Colonic mucosa (tissue), 4 donors: ENCODE results near the gene FARS2. TPM values are rescaled to one million over a fixed set of nuclear protein-coding genes. Genes with fewer than 3 reads are reported as not detected.

ENCODE experiments used
- DNase-seq: peaks from one replicate; pipeline ENCODE4 v3.0.0-alpha.2; 2020
- H3K27ac ChIP-seq: fragments of 200-600 bp; one replicate; pipeline ENCODE4 v1.8.0; 2021
- H3K27me3 ChIP-seq: fragments of 200-600 bp; one replicate; pipeline ENCODE4 v1.8.0; 2021
- H3K36me3 ChIP-seq: fragments of 200-600 bp; one replicate; pipeline ENCODE4 v1.8.0; 2021
- H3K4me1 ChIP-seq: fragments of 200-600 bp; one replicate; pipeline ENCODE4 v1.8.0; 2021; ENCODE audit warnings: mild to moderate bottlenecking
- H3K4me3 ChIP-seq: fragments of 200-600 bp; one replicate; pipeline ENCODE4 v1.8.0; 2021
- H3K9ac ChIP-seq, 2 donors: one replicate each; pipeline ENCODE4 v1.7.0; 2013; ENCODE audit warnings: control low read depth in 2 of 2, low read depth in 2 of 2, low read length in 2 of 2
- H3K9me3 ChIP-seq: fragments of 200-600 bp; one replicate; pipeline ENCODE4 v1.8.0; 2021
- intact Hi-C: fragments of 100-400 bp; cut with DNase I; formaldehyde crosslinking; loops from one replicate; pipeline ENCODE4 v1.14.1; 2022
- total RNA-seq, 2 donors: library from RNA; stranded (reverse); fragmentation: NEBNext Ultra II Directional in 1 of 2; extraction: Animal tissue kit (Norgen Biotek cat#: 25700) in 1 of 2; gene quantifications; one replicate each; pipeline ENCODE4 v1.2.1, GENCODE V29; 2021
- TF ChIP-seq, protein P1 (sequence below): fragments of 200-600 bp; IDR thresholded peaks from one replicate; pipeline ENCODE4 v1.8.0; 2022; ENCODE audit warnings: antibody characterized with exemption, mild to moderate bottlenecking
- donor health status: healthy.
- donor health status: DM: no; HTN: no; CAD: no.
- donor health status: DM: no; HTN: no; CAD: no.

The FARS2 gene
- total RNA-seq, 2 donors from 2014 or later = 14.7 to 23.0 TPM

DNA sequence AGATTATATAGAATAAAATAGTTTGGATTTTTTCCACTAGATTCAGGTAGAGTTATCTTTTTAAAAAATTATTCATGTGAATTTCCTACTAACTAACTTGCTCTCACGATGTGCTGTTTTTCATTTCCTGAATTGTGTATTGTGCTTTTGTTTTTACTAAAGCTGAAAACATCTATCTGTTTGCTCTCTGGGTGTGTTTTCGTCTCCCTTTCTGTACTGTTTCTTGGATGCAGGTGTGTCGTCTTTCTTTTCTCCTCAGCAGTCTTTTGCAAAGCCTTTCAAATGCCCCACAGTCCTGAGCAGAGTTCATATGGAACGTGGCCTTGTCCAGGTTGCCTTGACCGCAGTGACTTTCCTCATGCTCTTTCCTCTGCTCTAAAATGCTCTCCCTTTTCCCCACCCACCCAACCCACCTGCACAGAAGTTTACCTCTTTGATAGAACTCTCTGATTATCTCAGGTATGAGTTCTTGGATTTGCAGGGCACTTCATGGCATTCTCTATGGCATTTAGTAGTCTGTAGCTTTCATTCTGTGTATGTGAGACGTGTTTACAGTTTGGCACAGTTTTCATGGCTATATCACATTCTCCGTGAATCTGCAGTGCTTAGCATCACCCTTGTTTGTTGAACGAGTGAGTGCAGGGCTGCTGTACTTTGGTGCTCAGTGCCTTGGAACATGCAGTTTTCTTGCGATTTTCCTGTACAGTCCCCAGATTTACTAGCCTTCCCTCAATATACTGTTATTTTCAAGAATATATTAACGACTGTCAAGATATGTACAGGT, 77.1 kb downstream of the FARS2 start:
- no peak overlapping the region for H3K9ac ChIP-seq
- intact Hi-C loops = no loop called here
- H3K27me3 ChIP-seq = no peaks in the 10 kb centered on the region
- no peaks in the 10 kb centered on the region for H3K9me3 ChIP-seq
- no peak overlapping the region for H3K27ac ChIP-seq
- DNase-seq = no peak
- H3K36me3 ChIP-seq = no peaks in the 10 kb centered on the region
- no peaks in the 10 kb centered on the region for H3K4me1 ChIP-seq
- H3K4me3 ChIP-seq = no peak overlapping the region
- TF ChIP-seq, protein P1, sequence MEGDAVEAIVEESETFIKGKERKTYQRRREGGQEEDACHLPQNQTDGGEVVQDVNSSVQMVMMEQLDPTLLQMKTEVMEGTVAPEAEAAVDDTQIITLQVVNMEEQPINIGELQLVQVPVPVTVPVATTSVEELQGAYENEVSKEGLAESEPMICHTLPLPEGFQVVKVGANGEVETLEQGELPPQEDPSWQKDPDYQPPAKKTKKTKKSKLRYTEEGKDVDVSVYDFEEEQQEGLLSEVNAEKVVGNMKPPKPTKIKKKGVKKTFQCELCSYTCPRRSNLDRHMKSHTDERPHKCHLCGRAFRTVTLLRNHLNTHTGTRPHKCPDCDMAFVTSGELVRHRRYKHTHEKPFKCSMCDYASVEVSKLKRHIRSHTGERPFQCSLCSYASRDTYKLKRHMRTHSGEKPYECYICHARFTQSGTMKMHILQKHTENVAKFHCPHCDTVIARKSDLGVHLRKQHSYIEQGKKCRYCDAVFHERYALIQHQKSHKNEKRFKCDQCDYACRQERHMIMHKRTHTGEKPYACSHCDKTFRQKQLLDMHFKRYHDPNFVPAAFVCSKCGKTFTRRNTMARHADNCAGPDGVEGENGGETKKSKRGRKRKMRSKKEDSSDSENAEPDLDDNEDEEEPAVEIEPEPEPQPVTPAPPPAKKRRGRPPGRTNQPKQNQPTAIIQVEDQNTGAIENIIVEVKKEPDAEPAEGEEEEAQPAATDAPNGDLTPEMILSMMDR = no peak

GRCh38 chr6:5339786-5340185, 78.5 kb downstream of the FARS2 start:
- H3K36me3 ChIP-seq = no peaks in the 10 kb centered on the region
- H3K9ac ChIP-seq = no peak overlapping the region
- no peak overlapping the region for H3K4me3 ChIP-seq
- DNase-seq = no peak
- no peaks in the 10 kb centered on the region for H3K4me1 ChIP-seq
- intact Hi-C loops = no loop called here
- H3K27ac ChIP-seq = no peak overlapping the region
- TF ChIP-seq, protein P1 = no peak
- no peaks in the 10 kb centered on the region for H3K9me3 ChIP-seq
- no peaks in the 10 kb centered on the region for H3K27me3 ChIP-seq

- TF ChIP-seq, protein P1 = no peak
- no peak overlapping the region for H3K4me3 ChIP-seq
These were observed 80.5 kb downstream of the FARS2 start for GRCh38 chr6:5341845-5342244.

GRCh38 chr6:5343998-5344397, 82.7 kb downstream of the FARS2 start:
- no peaks in the 10 kb centered on the region for H3K27me3 ChIP-seq
- H3K36me3 ChIP-seq = no peaks in the 10 kb centered on the region
- H3K9me3 ChIP-seq = no peaks in the 10 kb centered on the region
- no peak overlapping the region for H3K27ac ChIP-seq
- H3K4me3 ChIP-seq = no peak overlapping the region
- TF ChIP-seq, protein P1 = no peak
- H3K4me1 ChIP-seq = no peaks in the 10 kb centered on the region
- intact Hi-C loops = no loop called here
- no peak overlapping the region for H3K9ac ChIP-seq
- DNase-seq = no peak

More at GRCh38 chr6:5341845-5342244, 80.5 kb downstream of the FARS2 start:
- no peaks in the 10 kb centered on the region for H3K9me3 ChIP-seq
- H3K9ac ChIP-seq = no peak overlapping the region
- H3K27me3 ChIP-seq = no peaks in the 10 kb centered on the region
- intact Hi-C loops = no loop called here
- no peaks in the 10 kb centered on the region for H3K4me1 ChIP-seq
- no peak overlapping the region for H3K27ac ChIP-seq
- no peaks in the 10 kb centered on the region for H3K36me3 ChIP-seq
- no peak for DNase-seq

DNA sequence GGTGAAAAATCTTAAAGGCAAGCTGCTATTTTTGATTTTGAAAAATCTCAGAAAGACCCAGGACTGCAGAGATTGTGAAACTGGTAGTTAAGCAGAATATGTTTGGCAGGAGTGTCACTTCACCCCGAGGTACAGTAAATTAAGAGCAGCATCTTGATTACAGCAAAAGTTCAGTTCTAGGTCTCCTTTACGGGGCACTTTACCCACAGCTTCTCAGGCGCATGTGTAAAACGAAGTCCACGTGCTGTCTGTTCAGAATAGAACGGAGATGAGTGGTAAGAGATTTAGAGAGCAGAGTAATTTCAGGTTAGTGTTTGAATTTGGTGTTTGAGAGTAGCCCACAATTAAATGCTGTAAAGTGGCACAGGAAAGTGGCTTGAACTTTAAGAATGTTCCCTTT, 84.0 kb downstream of the FARS2 start:
- no peak overlapping the region for H3K4me3 ChIP-seq
- no peak overlapping the region for H3K27ac ChIP-seq
- TF ChIP-seq, protein P1 = no peak
- no peak overlapping the region for H3K9ac ChIP-seq
- H3K9me3 ChIP-seq = no peaks in the 10 kb centered on the region
- intact Hi-C loops = no loop called here
- no peaks in the 10 kb centered on the region for H3K27me3 ChIP-seq
- no peaks in the 10 kb centered on the region for H3K36me3 ChIP-seq
- H3K4me1 ChIP-seq = no peaks in the 10 kb centered on the region
- DNase-seq = no peak
